ENCODE measurements around the gene OBSL1. TPM values are rescaled to one million over a fixed set of nuclear protein-coding genes. Genes with fewer than 3 reads are reported as not detected.

The OBSL1 gene
- total and polyA plus RNA-seq, 4 donors = 34.0 to 75.2 (median 64.0) TPM

DNA sequence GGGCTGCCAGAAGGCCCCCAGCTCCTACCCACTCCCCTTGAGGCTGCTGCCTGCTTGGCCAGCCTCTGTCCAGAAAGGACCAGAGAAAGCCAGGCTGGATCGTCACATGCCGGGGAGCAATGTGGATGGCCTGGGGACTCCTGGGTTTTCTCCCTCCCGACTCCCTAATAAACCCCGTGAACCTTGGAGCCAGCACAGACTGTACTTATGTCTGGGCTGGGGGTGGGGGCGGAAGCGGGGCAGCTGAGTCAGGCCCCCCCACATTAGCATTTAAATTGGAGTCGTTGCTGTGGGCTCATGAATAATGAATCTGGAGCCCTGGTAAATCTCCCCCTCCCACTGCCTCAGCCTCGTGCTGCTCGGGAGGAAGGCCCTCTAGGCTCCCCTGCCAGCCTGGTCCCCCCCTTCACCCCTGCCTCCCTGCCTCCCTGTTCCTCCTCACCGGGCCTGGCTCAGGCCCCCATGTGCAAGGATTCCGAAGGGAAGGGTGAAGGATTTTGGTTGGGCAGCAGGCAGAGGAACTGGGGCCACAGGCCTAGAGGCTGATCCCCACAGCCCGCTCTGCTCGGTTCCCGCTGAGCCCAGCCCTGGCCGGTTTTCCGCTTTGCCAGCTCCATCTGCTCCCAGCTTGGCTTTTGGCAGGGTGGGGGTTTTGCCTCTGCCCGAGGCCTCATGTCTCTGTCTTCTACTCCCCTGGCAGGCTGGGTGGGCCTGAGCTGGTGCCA lies 64.4 kb downstream of the OBSL1 start:
- Histone ChIP-seq H3K4me1 (ENCODE audit: control insufficient read depth in 5 of 5, insufficient read depth in 5 of 5, low read length in 5 of 5) (peaks cover 0 to 33% (median 0%) of the 10 kb centered on the region in 5 donors), H3K9me3 (ENCODE audit: control insufficient read depth in 4 of 4, insufficient read depth in 3 of 4, low read length in 3 of 4) (peaks cover 0 to 11% (median 0%) of the 10 kb centered on the region in 4 donors), H3K27ac (ENCODE audit: low read depth in 1 of 2, low read length in 1 of 2) (no peak overlapping the region), H3K27me3 (ENCODE audit: control insufficient read depth in 3 of 3, insufficient read depth in 3 of 3, low read length in 2 of 3) (peaks cover 0 to 4% (median 2%) of the 10 kb centered on the region in 3 donors), H3K9ac (ENCODE audit: insufficient read depth in 1 of 2, low read length in 2 of 2) (no peak overlapping the region), H3K4me3 (no peak overlapping the region), H3K36me3 (ENCODE audit: control insufficient read depth in 4 of 4, insufficient read depth in 4 of 4, low read length in 4 of 4) (peaks cover 4 to 42% (median 12%) of the 10 kb centered on the region in 4 donors)
- ATAC-seq (ENCODE audit: insufficient read depth, low FRiP score) = no peak
- 87 to 88% methylated on average over 17 of the region's 17 CpGs for WGBS, 2 donors
- no peak for DNase-seq
- TF ChIP-seq CTCF (IDR thresholded peaks at IDR 0.05; ENCODE audit: control extremely low read depth, extremely low read depth) = no peak

DNA sequence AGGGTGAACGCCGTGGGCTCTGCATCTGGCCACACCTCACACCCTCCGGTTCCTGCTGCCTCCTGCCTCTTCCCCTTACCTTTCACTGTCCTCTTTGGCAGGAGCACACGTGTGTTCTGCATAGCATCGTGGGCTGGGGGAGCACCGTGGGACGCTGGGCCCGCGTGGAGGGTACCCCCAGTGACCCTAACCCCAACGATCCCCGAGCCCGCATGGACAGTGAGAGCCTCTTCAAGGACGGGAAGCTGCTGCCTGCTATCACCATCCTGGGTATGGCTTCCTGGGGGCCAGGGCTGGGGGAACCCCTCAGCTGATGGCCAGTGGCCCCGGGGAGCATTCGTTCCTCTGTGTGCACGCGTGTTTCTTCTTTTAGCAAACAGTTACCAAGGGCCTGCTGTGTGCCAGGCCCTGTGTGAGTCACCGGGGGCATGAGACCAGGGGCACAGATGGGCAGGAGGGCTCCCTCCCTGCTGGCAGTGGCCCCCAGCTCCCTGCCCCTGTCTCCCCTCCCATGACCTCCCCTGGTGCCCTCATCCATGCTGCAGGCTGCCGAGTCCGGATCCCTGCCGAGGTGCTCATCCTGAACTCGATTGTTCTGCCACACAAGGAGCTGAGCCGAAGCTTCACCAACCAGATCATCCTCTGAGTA lies 65.1 kb downstream of the OBSL1 start:
- peaks cover 0 to 11% (median 0%) of the 10 kb centered on the region in 4 donors for H3K9me3 ChIP-seq (ENCODE audit: control insufficient read depth in 4 of 4, insufficient read depth in 3 of 4, low read length in 3 of 4)
- DNase-seq (no peak), ATAC-seq (ENCODE audit: insufficient read depth, low FRiP score) (no peak)
- no peak for TF ChIP-seq CTCF (IDR thresholded peaks at IDR 0.05; ENCODE audit: control extremely low read depth, extremely low read depth)
- peaks cover 4 to 42% (median 12%) of the 10 kb centered on the region in 4 donors for H3K36me3 ChIP-seq (ENCODE audit: control insufficient read depth in 4 of 4, insufficient read depth in 4 of 4, low read length in 4 of 4)
- 89% methylated on average over 23 of the region's 23 CpGs for WGBS, 2 donors
- H3K27me3 ChIP-seq (ENCODE audit: control insufficient read depth in 3 of 3, insufficient read depth in 3 of 3, low read length in 2 of 3) = peaks cover 0 to 4% (median 0%) of the 10 kb centered on the region in 3 donors
- H3K27ac ChIP-seq (ENCODE audit: low read depth in 1 of 2, low read length in 1 of 2) = no peak overlapping the region
- peaks cover 0 to 30% (median 0%) of the 10 kb centered on the region in 5 donors for H3K4me1 ChIP-seq (ENCODE audit: control insufficient read depth in 5 of 5, insufficient read depth in 5 of 5, low read length in 5 of 5)
- no peak overlapping the region for H3K9ac ChIP-seq (ENCODE audit: insufficient read depth in 1 of 2, low read length in 2 of 2)
- H3K4me3 ChIP-seq = no peak overlapping the region

DNA sequence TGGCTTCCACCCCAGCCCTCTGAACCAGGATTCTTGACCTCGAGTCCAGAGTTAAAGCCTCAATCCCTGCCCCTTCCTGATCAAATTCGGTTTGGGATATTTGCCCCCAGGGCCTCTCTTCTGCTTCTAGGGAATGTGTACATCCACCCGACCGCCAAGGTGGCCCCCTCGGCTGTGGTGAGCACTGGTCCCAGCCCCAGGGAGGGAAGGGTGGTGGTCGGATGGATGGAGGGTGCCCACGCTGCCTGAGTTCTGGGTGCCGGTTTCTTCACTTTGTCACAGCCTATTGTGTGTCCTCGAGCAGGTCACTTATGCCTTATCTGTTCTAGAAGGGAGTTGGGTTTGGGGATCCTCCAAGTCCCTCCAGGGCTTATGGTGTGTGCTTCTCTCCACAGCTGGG lies 65.8 kb downstream of the OBSL1 start:
- Histone ChIP-seq H3K27ac (ENCODE audit: low read depth in 1 of 2, low read length in 1 of 2) (no peak overlapping the region), H3K9ac (ENCODE audit: insufficient read depth in 1 of 2, low read length in 2 of 2) (no peak overlapping the region), H3K4me1 (ENCODE audit: control insufficient read depth in 5 of 5, insufficient read depth in 5 of 5, low read length in 5 of 5) (peaks cover 0 to 28% (median 0%) of the 10 kb centered on the region in 5 donors), H3K36me3 (ENCODE audit: control insufficient read depth in 4 of 4, insufficient read depth in 4 of 4, low read length in 4 of 4) (peaks cover 4 to 44% (median 12%) of the 10 kb centered on the region in 4 donors), H3K9me3 (ENCODE audit: control insufficient read depth in 4 of 4, insufficient read depth in 3 of 4, low read length in 3 of 4) (peaks cover 0 to 11% (median 0%) of the 10 kb centered on the region in 4 donors), H3K4me3 (no peak overlapping the region), H3K27me3 (ENCODE audit: control insufficient read depth in 3 of 3, insufficient read depth in 3 of 3, low read length in 2 of 3) (peaks cover 0 to 3% (median 0%) of the 10 kb centered on the region in 3 donors)
- ATAC-seq (ENCODE audit: insufficient read depth, low FRiP score) = no peak
- 94% methylated on average over 9 of the region's 9 CpGs for WGBS, 2 donors
- DNase-seq = no peak
- TF ChIP-seq CTCF (IDR thresholded peaks at IDR 0.05; ENCODE audit: control extremely low read depth, extremely low read depth) = no peak

All from lung (tissue), 12 donors.